Kidney (tissue), 14 donors: ENCODE measurements around the gene NFXL1. TPM values are rescaled to one million over a fixed set of nuclear protein-coding genes. Genes with fewer than 3 reads are reported as not detected.

Experiments
- DNase-seq, 5 donors: peaks; one replicate each; pipeline ENCODE4 v3.0.0-alpha.2; 2013 to 2020
- FAIRE-seq: peaks from 2 replicates; lab custom pipeline; 2012; peaks lifted over from hg19 to GRCh38; lab: Jason Lieb, UNC
- H3K27ac ChIP-seq, 2 donors: one replicate each; pipeline ENCODE4 v1.7.0; 2013; ENCODE audit warnings: low read depth in 2 of 2, low read length in 2 of 2, inconsistent platforms in 1 of 2
- H3K27me3 ChIP-seq: one replicate; pipeline ENCODE4 v1.7.1; 2013; ENCODE audit warnings: low read length, inconsistent platforms; ENCODE audit not compliant: control insufficient read depth, insufficient read depth
- H3K36me3 ChIP-seq, 3 donors: one replicate each; pipeline versions ENCODE4 v1.7.0 to v1.7.1; 2013; ENCODE audit warnings: low read length in 3 of 3, control low read depth in 1 of 3, inconsistent platforms in 1 of 3; ENCODE audit not compliant: insufficient read depth in 3 of 3, control insufficient read depth in 2 of 3
- H3K4me1 ChIP-seq, 3 donors: one replicate each; pipeline versions ENCODE4 v1.7.0 to v1.7.1; 2013; ENCODE audit warnings: low read length in 3 of 3, inconsistent platforms in 1 of 3, low read depth in 1 of 3; ENCODE audit not compliant: control insufficient read depth in 2 of 3, insufficient read depth in 2 of 3
- H3K4me3 ChIP-seq, 3 donors: one replicate each; pipeline versions ENCODE4 v1.7.0 to v1.8.1; 2013; ENCODE audit warnings: low read length in 3 of 3, control low read depth in 1 of 3, inconsistent platforms in 1 of 3
- H3K9ac ChIP-seq, 3 donors: one replicate each; pipeline versions ENCODE4 v1.7.0 to v1.7.1; 2013; ENCODE audit warnings: low read length in 3 of 3, control low read depth in 1 of 3, inconsistent platforms in 1 of 3
- H3K9me3 ChIP-seq, 3 donors: one replicate each; pipeline versions ENCODE4 v1.7.0 to v1.7.1; 2013; ENCODE audit warnings: low read length in 3 of 3, control low read depth in 1 of 3, inconsistent platforms in 1 of 3; ENCODE audit not compliant: control insufficient read depth in 2 of 3, insufficient read depth in 1 of 3
- intact Hi-C: fragments of 100-400 bp; cut with DNase I; formaldehyde crosslinking; loops from one replicate; pipeline ENCODE4 v1.11.1; 2022
- polyA plus RNA-seq: library from polyadenylated mRNA; stranded (reverse); fragments of 350-450 nt; fragmentation: Illumina TruSeq; extraction: RNeasy Lipid Tissue Mini Kit (QIAGEN cat#74804); gene quantifications from one replicate; pipeline ENCODE4 v1.2.3, GENCODE V29; 2014; ENCODE audit warnings: low read depth, low replicate concordance; ENCODE audit not compliant: insufficient read depth
- total RNA-seq: library from RNA; stranded (reverse); fragmentation: NEBNext Ultra II Directional; extraction: Animal tissue kit (Norgen Biotek cat#: 25700); gene quantifications from one replicate; pipeline ENCODE4 v1.2.1, GENCODE V29; 2021
- TF ChIP-seq, protein P1 (sequence below): IDR thresholded peaks from 3 replicates; pipeline ENCODE4 v1.5.1; 2012; ENCODE audit warnings: mild to moderate bottlenecking, moderate library complexity, borderline replicate concordance; ENCODE audit not compliant: insufficient read depth; ENCODE audit errors: extremely low read depth
- donor health status: control.
- donor health status: control.
- donor health status: control.
- donor health status: control.
- donor health status: control.
- donor health status: DM: yes; HTN: yes; CAD: no.
- donor health status: Normal renal cell carcinoma (clear cell type).

Gene NFXL1
- total and polyA plus RNA-seq, 2 donors from 2014 or later = 5.5 to 16.0 TPM

DNA sequence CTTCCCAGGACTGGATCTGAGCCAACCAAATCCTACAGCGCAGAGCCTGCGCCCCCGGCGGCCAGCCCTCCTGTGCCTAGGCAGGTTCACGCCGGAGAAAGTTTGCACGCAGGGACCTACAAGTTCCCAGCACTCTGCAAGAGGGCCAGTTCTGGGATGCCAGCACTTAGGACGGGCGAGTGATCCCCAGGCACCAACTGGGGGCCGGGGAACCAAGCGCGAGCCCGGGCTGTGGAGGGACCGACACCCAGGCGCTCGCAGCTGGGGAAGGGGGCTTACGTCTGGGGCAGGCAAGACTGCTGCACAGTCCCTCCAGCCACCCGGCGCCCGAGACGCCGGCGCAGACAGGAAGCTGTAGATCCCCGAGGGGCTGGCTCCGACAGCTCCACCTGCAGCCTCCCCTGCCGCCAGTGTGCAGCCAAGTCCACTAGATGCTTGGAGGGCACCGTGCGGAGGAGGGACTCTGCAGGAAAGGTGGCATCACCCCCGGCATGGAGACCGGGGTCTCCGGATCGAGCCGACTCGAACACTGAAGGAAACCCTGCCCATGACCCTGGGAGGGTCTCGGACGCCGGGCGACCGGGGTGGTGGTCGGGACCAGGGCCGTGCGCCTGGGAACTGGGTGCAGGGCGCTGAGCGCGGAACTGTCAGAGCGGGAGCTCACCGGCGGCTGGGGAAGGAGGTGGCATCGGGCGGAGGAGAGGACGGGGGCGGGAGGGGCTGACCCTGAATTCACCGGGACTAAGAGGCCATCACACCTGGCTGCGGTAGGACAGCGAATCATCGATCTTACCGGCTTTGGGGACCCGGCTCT is 77.1 kb downstream of the NFXL1 start:
- peak overlapping the region; percentile 60 to 78 (median 74) for H3K4me3 ChIP-seq
- TF ChIP-seq, protein P1, sequence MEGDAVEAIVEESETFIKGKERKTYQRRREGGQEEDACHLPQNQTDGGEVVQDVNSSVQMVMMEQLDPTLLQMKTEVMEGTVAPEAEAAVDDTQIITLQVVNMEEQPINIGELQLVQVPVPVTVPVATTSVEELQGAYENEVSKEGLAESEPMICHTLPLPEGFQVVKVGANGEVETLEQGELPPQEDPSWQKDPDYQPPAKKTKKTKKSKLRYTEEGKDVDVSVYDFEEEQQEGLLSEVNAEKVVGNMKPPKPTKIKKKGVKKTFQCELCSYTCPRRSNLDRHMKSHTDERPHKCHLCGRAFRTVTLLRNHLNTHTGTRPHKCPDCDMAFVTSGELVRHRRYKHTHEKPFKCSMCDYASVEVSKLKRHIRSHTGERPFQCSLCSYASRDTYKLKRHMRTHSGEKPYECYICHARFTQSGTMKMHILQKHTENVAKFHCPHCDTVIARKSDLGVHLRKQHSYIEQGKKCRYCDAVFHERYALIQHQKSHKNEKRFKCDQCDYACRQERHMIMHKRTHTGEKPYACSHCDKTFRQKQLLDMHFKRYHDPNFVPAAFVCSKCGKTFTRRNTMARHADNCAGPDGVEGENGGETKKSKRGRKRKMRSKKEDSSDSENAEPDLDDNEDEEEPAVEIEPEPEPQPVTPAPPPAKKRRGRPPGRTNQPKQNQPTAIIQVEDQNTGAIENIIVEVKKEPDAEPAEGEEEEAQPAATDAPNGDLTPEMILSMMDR = no peak
- no peaks in the 10 kb centered on the region for H3K36me3 ChIP-seq
- peaks cover 0 to 12% (median 0%) of the 10 kb centered on the region in 3 donors for H3K4me1 ChIP-seq
- H3K27ac ChIP-seq = no peak overlapping the region
- intact Hi-C loops = loop anchor here (10.0 kb wide), 1 partner anchor 152 kb away; no protein-coding TSS in a partner anchor
- peak overlapping the region; percentile 21 to 54 (median 47) for H3K9ac ChIP-seq
- DNase-seq (peak; percentile 80 to 87 (median 85)), FAIRE-seq (no peak)
- H3K9me3 ChIP-seq = no peaks in the 10 kb centered on the region
- no peaks in the 10 kb centered on the region for H3K27me3 ChIP-seq

DNA sequence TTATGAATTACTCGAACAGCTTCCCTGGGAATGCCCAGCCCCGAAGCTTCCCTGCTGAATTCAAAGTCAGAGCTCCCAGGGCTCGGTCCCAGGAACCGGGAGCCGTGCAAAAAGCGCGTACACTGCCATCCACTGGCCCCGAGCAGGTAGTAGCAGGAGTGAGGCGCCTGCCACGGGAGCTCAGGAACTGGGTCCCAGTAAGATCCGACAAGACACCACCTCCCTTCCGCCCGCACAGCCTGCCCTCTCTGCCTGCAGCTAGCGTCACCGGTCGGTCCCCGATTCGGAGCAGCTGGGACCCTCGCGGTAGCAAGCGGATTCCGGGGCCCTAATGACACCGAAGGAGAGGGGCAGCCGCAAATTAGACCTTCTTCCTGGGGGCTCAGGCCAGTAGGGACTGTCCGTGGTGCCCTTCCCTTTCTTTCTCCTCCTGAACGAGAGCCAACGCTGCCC is 77.7 kb downstream of the NFXL1 start:
- no peak overlapping the region for H3K27ac ChIP-seq
- DNase-seq (peak; percentile 90 to 94 (median 92)), FAIRE-seq (no peak)
- H3K4me3 ChIP-seq = peak overlapping the region; percentile 60 to 78 (median 74)
- H3K36me3 ChIP-seq = no peaks in the 10 kb centered on the region
- TF ChIP-seq, protein P1 = peak; percentile 65
- H3K9ac ChIP-seq = peak overlapping the region; percentile 47 to 60 (median 57)
- no peaks in the 10 kb centered on the region for H3K27me3 ChIP-seq
- intact Hi-C loops = loop anchor here (10.0 kb wide), 1 partner anchor 152 kb away; no protein-coding TSS in a partner anchor
- no peaks in the 10 kb centered on the region for H3K9me3 ChIP-seq
- H3K4me1 ChIP-seq = peaks cover 0 to 12% (median 0%) of the 10 kb centered on the region in 3 donors

GRCh38 chr4:47835494-47835893 is 78.9 kb downstream of the NFXL1 start:
- Histone ChIP-seq H3K4me3 (no peak overlapping the region), H3K36me3 (no peaks in the 10 kb centered on the region), H3K9ac (no peak overlapping the region), H3K27ac (no peak overlapping the region), H3K4me1 (peaks cover 0 to 12% (median 0%) of the 10 kb centered on the region in 3 donors), H3K27me3 (no peaks in the 10 kb centered on the region), H3K9me3 (no peaks in the 10 kb centered on the region)
- intact Hi-C loops = loop anchor here (10.0 kb wide), 1 partner anchor 151 kb away; no protein-coding TSS in a partner anchor
- DNase-seq = peak in 1 of 5 donors; percentile 55
- FAIRE-seq = no peak
- TF ChIP-seq, protein P1 = no peak
